Fibroblast of lung (primary cell): ENCODE measurements around the gene RIIAD1. TPM values are rescaled to one million over a fixed set of nuclear protein-coding genes. Genes with fewer than 3 reads are reported as not detected.
"Not testable (repeated sequence)": the region's sequence is repeated elsewhere in the genome, so short reads cannot be mapped to it uniquely, and the experiment has no call there.

Source experiments
- DNase-seq, 2 donors: peaks; one replicate each; pipeline versions ENCODE4 v3.0.0 to v3.0.0-alpha.2; 2010; ENCODE audit warnings: low read depth in 2 of 2
- H2AFZ ChIP-seq: 2 replicates; pipeline ENCODE4 v1.5.1; 2012; ENCODE audit warnings: low read length, control low read depth, inconsistent platforms
- H3K27ac ChIP-seq: 2 replicates; pipeline ENCODE4 v1.5.1; 2011; ENCODE audit warnings: low read length, control low read depth; ENCODE audit not compliant: insufficient read depth
- H3K27me3 ChIP-seq: 2 replicates; pipeline ENCODE4 v1.5.1; 2011; ENCODE audit warnings: mild to moderate bottlenecking, low read length; ENCODE audit not compliant: control insufficient read depth, insufficient read depth
- H3K36me3 ChIP-seq: 2 replicates; pipeline ENCODE4 v1.5.1; 2011; ENCODE audit warnings: low read length; ENCODE audit not compliant: control insufficient read depth, insufficient read depth
- H3K4me1 ChIP-seq: 2 replicates; pipeline ENCODE4 v1.5.1; 2011; ENCODE audit warnings: low read length; ENCODE audit not compliant: control insufficient read depth, insufficient read depth; ENCODE audit errors: extremely low read depth
- H3K4me2 ChIP-seq: 2 replicates; pipeline ENCODE4 v1.5.1; 2011; ENCODE audit warnings: low read length, control low read depth; ENCODE audit not compliant: insufficient read depth; ENCODE audit errors: extremely low read depth
- H3K4me3 ChIP-seq, 4 experiments: fragments of 200-600 bp in 1 of 4; sonication (generic) in 1 of 4; replicated peaks in 1 of 4; 2 replicates each; pipeline ENCODE4 v1.5.1; 2011 to 2016; ENCODE audit warnings: low read length in 4 of 4, low read depth in 3 of 4, mild to moderate bottlenecking in 3 of 4, control low read depth in 2 of 4, inconsistent platforms in 1 of 4, mixed read lengths in 1 of 4; ENCODE audit not compliant: insufficient read depth in 1 of 4; ENCODE audit errors: control extremely low read depth in 1 of 4
- H3K79me2 ChIP-seq: 2 replicates; pipeline ENCODE4 v1.5.1; 2012; ENCODE audit warnings: mild to moderate bottlenecking, low read length, inconsistent platforms; ENCODE audit not compliant: control insufficient read depth, insufficient read depth
- H3K9ac ChIP-seq: 2 replicates; pipeline ENCODE4 v1.5.1; 2011; ENCODE audit warnings: mild to moderate bottlenecking, low read length, control low read depth; ENCODE audit not compliant: insufficient read depth
- H3K9me3 ChIP-seq: 2 replicates; pipeline ENCODE4 v1.5.1; 2012; ENCODE audit warnings: low read depth, low read length; ENCODE audit not compliant: control insufficient read depth, insufficient read depth
- H4K20me1 ChIP-seq: 2 replicates; pipeline ENCODE4 v1.5.1; 2011; ENCODE audit warnings: low read length; ENCODE audit not compliant: control insufficient read depth, insufficient read depth; ENCODE audit errors: extremely low read depth
- EZH2 ChIP-seq: IDR thresholded peaks from 2 replicates; pipeline ENCODE4 v1.5.1; 2012; ENCODE audit warnings: low read length, control low read depth, mild to moderate bottlenecking; ENCODE audit errors: missing control alignments
- polyA plus RNA-seq, 2 donors: library from polyadenylated mRNA; depleted of rRNA in 1 of 2; stranded (reverse) in 1 of 2; unstranded in 1 of 2; fragments of >200 nt; gene quantifications; 2 replicates each; pipeline ENCODE4 v1.2.1, GENCODE V29; 2011 to 2012; ENCODE audit warnings: missing spikeins in 1 of 2
- total RNA-seq: library from RNA; depleted of rRNA; stranded (reverse); fragments of >200 nt; gene quantifications from 2 replicates; pipeline ENCODE4 v1.2.1, GENCODE V29; 2014
- TF ChIP-seq, protein P1 (sequence below), 2 donors: IDR thresholded peaks in 1 of 2; conservative IDR thresholded peaks in 1 of 2; 1 replicate in 1 of 2; 2 replicates in 1 of 2; pipeline ENCODE4 v1.5.1; 2011 to 2012; ENCODE audit warnings: low read length in 2 of 2, control low read depth in 1 of 2, inconsistent platforms in 1 of 2, low read depth in 1 of 2, mild to moderate bottlenecking in 1 of 2

The RIIAD1 gene
- total and polyA plus RNA-seq, 2 donors (not counting 1 experiment from before 2014, with no cell fraction given): not detected

DNA sequence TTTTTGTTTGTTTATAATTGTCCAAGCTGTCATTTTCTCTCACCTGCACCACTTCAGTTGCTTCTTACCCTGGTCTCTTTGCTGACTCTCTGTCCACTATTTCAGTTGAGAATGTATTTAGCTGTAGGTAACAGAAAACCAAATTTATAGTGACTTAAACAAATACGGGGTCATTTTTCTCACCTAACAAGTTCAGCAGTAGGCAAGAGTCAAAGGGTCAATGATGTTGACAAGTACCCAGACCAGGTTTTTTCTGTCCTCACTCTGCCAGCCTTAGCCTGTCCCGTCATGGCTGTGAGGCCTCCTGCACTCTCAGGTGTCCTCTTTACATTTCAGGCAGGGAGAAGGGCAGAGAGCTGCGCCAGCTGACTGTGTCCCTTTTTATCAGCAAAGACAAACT is 11.8 kb downstream of the RIIAD1 start:
- H3K79me2 ChIP-seq: no peaks in the 10 kb centered on the region
- no peaks in the 10 kb centered on the region for H3K9me3 ChIP-seq
- H3K27ac ChIP-seq: no peak overlapping the region
- no peaks in the 10 kb centered on the region for H3K4me1 ChIP-seq
- H3K4me2 ChIP-seq: no peak overlapping the region
- H3K36me3 ChIP-seq: no peaks in the 10 kb centered on the region
- TF ChIP-seq EZH2: no peak
- TF ChIP-seq, protein P1, sequence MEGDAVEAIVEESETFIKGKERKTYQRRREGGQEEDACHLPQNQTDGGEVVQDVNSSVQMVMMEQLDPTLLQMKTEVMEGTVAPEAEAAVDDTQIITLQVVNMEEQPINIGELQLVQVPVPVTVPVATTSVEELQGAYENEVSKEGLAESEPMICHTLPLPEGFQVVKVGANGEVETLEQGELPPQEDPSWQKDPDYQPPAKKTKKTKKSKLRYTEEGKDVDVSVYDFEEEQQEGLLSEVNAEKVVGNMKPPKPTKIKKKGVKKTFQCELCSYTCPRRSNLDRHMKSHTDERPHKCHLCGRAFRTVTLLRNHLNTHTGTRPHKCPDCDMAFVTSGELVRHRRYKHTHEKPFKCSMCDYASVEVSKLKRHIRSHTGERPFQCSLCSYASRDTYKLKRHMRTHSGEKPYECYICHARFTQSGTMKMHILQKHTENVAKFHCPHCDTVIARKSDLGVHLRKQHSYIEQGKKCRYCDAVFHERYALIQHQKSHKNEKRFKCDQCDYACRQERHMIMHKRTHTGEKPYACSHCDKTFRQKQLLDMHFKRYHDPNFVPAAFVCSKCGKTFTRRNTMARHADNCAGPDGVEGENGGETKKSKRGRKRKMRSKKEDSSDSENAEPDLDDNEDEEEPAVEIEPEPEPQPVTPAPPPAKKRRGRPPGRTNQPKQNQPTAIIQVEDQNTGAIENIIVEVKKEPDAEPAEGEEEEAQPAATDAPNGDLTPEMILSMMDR (conservative IDR thresholded peaks at IDR 0.05 in 1 of 2, IDR thresholded peaks at IDR 0.05 in 1 of 2; ENCODE audit: low read depth in 1 of 2, low read length in 2 of 2): no peak
- no peak overlapping the region for H3K4me3 ChIP-seq
- H3K27me3 ChIP-seq: peaks cover 6% of the 10 kb centered on the region
- no peak for DNase-seq
- no peak overlapping the region for H3K9ac ChIP-seq
- no peak overlapping the region for H2AFZ ChIP-seq
- no peaks in the 10 kb centered on the region for H4K20me1 ChIP-seq

DNA sequence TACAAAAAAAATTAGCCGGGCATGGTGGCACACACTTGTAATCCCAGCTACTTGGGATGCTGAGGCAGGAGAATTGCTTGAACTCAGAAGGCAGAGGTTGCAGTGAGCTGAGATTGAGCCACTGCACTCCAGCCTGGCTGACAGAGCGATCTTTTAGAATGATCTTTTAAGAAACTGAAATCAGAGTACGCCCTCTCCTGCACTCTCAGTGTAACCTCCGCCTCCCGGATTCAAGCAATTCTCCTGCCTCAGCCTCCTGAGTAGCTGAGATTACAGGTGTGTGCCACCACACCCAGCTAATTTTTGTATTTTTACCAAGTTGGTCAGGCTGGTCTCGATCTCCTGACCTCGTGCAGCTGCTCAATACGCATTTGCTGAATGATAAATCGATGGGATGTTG is 12.7 kb downstream of the RIIAD1 start:
- not testable (repeated sequence) for H3K79me2 ChIP-seq, H4K20me1 ChIP-seq, H3K27ac ChIP-seq, H3K9ac ChIP-seq, H3K9me3 ChIP-seq, H3K4me3 ChIP-seq, H3K4me1 ChIP-seq, H3K27me3 ChIP-seq, DNase-seq, H3K36me3 ChIP-seq, H3K4me2 ChIP-seq, H2AFZ ChIP-seq

DNA sequence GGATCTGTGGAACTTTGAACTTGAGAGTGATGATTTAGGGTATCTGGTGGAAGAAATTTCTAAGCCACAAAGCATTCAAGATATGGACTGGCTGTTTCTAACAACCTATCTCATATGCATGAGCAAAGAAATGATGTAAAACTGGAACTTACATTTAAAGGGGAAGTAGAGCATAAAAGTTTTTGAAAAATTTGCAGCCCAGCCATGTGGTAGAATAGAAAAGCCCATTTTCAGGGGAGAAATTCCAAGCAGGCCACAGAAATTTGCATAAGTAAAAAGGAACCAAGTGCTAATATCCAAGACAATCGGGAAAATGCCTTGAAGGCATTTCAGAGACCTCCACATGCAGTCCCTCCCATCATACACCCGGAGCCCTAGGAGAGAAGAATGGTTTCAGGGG is 15.7 kb downstream of the RIIAD1 start:
- no peak overlapping the region for H3K9ac ChIP-seq
- H3K27me3 ChIP-seq: peaks cover 3% of the 10 kb centered on the region
- no peaks in the 10 kb centered on the region for H3K36me3 ChIP-seq
- TF ChIP-seq EZH2: no peak
- TF ChIP-seq, protein P1 (conservative IDR thresholded peaks at IDR 0.05 in 1 of 2, IDR thresholded peaks at IDR 0.05 in 1 of 2; ENCODE audit: low read depth in 1 of 2, low read length in 2 of 2): no peak
- H3K4me2 ChIP-seq: no peak overlapping the region
- H3K27ac ChIP-seq: no peak overlapping the region
- no peak for DNase-seq
- H3K9me3 ChIP-seq: no peaks in the 10 kb centered on the region
- H4K20me1 ChIP-seq: no peaks in the 10 kb centered on the region
- H2AFZ ChIP-seq: no peak overlapping the region
- no peaks in the 10 kb centered on the region for H3K4me1 ChIP-seq
- no peak overlapping the region for H3K4me3 ChIP-seq
- no peaks in the 10 kb centered on the region for H3K79me2 ChIP-seq
